Pancreas (tissue), 10 donors: Measurements from ENCODE around the gene KSR1. TPM values are rescaled to one million over a fixed set of nuclear protein-coding genes. Genes with fewer than 3 reads are reported as not detected.
"Not testable (repeated sequence)": the region's sequence is repeated elsewhere in the genome, so short reads cannot be mapped to it uniquely, and the experiment has no call there.

ENCODE experiments used
- ATAC-seq, 4 donors: fragments of 200-7000 bp; cut with Tn5 transposase; one replicate each; pipeline versions ENCODE4 v1.8.0 to v1.9.1; 2020; ENCODE audit warnings: mild to moderate bottlenecking in 4 of 4, moderate library complexity in 4 of 4
- DNase-seq, 6 donors: peaks; one replicate each; pipeline ENCODE4 v3.0.0-alpha.2; 2020
- FAIRE-seq: peaks from 2 replicates; lab custom pipeline; 2012; peaks lifted over from hg19 to GRCh38; lab: Jason Lieb, UNC
- H3K27ac ChIP-seq, 4 donors: fragments of 200-600 bp; sonication (generic); 1 replicate in 3 of 4; 2 replicates in 1 of 4; pipeline versions ENCODE4 v1.5.0 to v1.8.0; 2020
- H3K27me3 ChIP-seq, 4 donors: fragments of 200-600 bp; one replicate each; pipeline ENCODE4 v1.8.0; 2021
- H3K36me3 ChIP-seq, 3 donors: fragments of 200-600 bp; sonication (generic) in 1 of 3; one replicate each; pipeline versions ENCODE4 v1.5.0 to v1.8.0; 2020 to 2021
- H3K4me1 ChIP-seq, 3 donors: fragments of 200-600 bp; one replicate each; pipeline ENCODE4 v1.8.0; 2021
- H3K4me3 ChIP-seq, 4 donors: fragments of 200-600 bp; sonication (generic) in 2 of 4; one replicate each; pipeline versions ENCODE4 v1.5.0 to v1.8.0; 2020 to 2021
- H3K9me3 ChIP-seq, 4 donors: fragments of 200-600 bp; one replicate each; pipeline ENCODE4 v1.8.0; 2021
- WGBS, 2 donors: extraction: QIAGEN DNeasy Blood & Tissue Kit; methylation state at CpG; one replicate each; pipeline ENCODE4 v1.1.7; 2013; 5-methylcytosine and 5-hydroxymethylcytosine counted together
- intact Hi-C, 3 donors: fragments of 100-400 bp; cut with DNase I; formaldehyde crosslinking; loops; one replicate each; pipeline versions ENCODE4 v1.11.1 to v1.14.2; 2022
- polyA plus RNA-seq, 2 donors: library from polyadenylated mRNA; stranded (reverse); fragments of 200-250 nt; gene quantifications; one replicate each; pipeline ENCODE4 v1.2.3, GENCODE V29; 2013
- total RNA-seq, 6 donors: library from RNA; stranded (reverse); fragmentation: NEBNext Ultra II Directional in 4 of 6; extraction: Animal tissue kit (Norgen Biotek cat#: 25700) in 4 of 6; gene quantifications; one replicate each; pipeline versions ENCODE4 v1.2.1 to v1.2.4, GENCODE V29; 2021 to 2023
- TF ChIP-seq, protein P1 (sequence below), 4 donors: fragments of 200-600 bp; sonication (generic) in 3 of 4; IDR thresholded peaks; one replicate each; pipeline versions ENCODE4 v1.5.0 to v1.8.0; 2021; ENCODE audit warnings: antibody characterized with exemption in 4 of 4
- donor health status: healthy with polysubstance abuse.
- donor health status: DM: no; HTN: no; CAD: no; lungs with moderate emphysema.
- donor health status: DM: no; HTN: no; CAD: no.
- donor health status: control.
- donor health status: control.
- donor health status: Bipolar disorder and iron deficiency.
- donor health status: DM: yes; HTN: yes; CAD: no.
- donor health status: DM: no; HTN: no; CAD: no.
- donor health status: DM: no; HTN: no; CAD: no.
- donor health status: DM: yes; HTN: yes; CAD: no.

Gene KSR1
- total and polyA plus RNA-seq, 8 donors, result 68.2 to 139 (median 103) TPM

DNA sequence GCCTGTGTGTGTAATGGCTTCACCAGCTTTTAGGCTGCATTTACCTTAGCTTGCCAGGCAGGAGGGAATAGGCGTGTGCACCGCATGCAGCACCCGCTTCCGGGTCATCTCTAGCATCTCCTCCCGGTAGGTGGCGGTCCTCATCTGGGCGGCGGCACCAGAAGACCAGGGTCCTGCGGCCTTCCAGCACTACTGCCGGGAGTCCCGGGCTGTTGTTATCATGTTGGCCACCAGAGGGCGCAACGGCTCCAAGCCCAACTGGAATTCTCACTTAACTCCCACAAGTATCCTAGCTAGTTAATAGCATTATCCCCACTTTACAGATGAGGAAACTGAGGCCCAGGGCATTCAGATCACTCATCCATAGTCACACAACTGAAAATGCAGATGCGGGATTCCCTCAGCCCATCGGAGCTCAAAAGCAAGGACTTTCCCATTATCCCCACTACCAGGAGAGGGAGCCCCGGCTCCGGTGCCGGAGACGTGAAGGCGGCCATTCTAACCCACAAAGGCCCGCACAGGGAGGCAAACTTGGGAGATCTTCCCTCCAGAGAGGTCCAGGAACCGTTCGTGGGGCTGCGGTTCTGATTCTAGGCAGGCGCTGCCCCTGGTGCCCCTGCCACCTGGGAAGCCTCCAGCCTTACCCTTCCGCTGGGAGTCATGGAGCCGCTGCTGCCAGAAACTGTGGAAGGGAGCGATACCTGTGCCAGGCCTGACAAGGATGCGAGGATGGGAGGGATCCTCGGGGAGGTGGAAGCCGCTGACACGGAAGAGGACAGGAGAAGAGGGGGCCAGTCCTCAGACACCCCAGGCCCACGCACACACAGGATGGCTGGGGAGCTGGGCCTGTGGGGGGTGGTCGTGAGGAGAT is 198.6 kb downstream of the KSR1 start:
- FAIRE-seq (no peak), DNase-seq (peak in 5 of 6 donors; percentile 43 to 92 (median 74)), ATAC-seq (peak; percentile 62 to 83 (median 74))
- no peaks in the 10 kb centered on the region for H3K4me1 ChIP-seq
- no peaks in the 10 kb centered on the region for H3K9me3 ChIP-seq
- no peaks in the 10 kb centered on the region for H3K27me3 ChIP-seq
- no peaks in the 10 kb centered on the region for H3K36me3 ChIP-seq
- intact Hi-C loops, result loop anchor here in 2 of 3 donors (5.0 to 10.0 kb wide), 4 partner anchors 53 to 420 kb away; no protein-coding TSS in a partner anchor
- no peak overlapping the region for H3K27ac ChIP-seq
- WGBS, 2 donors, result 36 to 40% methylated on average over 34 of the region's 34 CpGs
- TF ChIP-seq, protein P1, sequence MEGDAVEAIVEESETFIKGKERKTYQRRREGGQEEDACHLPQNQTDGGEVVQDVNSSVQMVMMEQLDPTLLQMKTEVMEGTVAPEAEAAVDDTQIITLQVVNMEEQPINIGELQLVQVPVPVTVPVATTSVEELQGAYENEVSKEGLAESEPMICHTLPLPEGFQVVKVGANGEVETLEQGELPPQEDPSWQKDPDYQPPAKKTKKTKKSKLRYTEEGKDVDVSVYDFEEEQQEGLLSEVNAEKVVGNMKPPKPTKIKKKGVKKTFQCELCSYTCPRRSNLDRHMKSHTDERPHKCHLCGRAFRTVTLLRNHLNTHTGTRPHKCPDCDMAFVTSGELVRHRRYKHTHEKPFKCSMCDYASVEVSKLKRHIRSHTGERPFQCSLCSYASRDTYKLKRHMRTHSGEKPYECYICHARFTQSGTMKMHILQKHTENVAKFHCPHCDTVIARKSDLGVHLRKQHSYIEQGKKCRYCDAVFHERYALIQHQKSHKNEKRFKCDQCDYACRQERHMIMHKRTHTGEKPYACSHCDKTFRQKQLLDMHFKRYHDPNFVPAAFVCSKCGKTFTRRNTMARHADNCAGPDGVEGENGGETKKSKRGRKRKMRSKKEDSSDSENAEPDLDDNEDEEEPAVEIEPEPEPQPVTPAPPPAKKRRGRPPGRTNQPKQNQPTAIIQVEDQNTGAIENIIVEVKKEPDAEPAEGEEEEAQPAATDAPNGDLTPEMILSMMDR (IDR thresholded peaks at IDR 0.05), result peak; percentile 81 to 98 (median 92)
- no peak overlapping the region for H3K4me3 ChIP-seq

DNA sequence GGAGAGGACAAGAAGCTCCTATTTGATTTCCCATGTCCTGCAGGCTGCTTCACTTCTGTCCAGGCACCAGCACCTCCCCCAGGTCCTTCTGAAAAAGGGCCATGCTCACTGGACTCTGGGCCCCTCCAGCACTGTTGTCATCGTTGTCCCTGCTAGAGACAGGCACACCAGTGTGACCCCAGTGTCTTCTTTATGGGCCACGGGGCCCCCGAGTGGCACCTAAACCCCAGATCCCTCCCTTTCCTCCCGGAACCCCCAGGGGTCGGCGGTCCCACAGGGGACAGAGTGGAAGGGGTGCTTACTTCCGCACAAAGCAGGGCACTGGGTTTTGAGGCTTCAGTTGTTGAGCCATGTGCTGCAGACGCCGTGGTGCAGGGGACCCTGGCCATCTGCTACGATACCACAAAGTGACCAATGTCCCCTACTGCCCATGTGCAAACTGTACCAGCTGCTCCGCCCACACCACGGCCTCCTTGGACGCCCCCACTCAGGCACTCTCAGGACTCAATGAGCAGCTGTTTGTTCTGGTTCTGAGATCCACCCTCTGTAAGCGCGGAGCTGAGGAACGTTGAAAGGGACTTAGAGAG is 199.4 kb downstream of the KSR1 start:
- not testable (repeated sequence) for H3K4me3 ChIP-seq, H3K36me3 ChIP-seq, H3K27ac ChIP-seq, H3K4me1 ChIP-seq, H3K27me3 ChIP-seq, H3K9me3 ChIP-seq, FAIRE-seq, ATAC-seq
- peak in 1 of 6 donors; percentile 43 for DNase-seq
- intact Hi-C loops, result loop anchor here in 2 of 3 donors (5.0 to 10.0 kb wide), 2 partner anchors 102 to 421 kb away; no protein-coding TSS in a partner anchor
- 77 to 80% methylated on average over 16 of the region's 16 CpGs for WGBS, 2 donors

DNA sequence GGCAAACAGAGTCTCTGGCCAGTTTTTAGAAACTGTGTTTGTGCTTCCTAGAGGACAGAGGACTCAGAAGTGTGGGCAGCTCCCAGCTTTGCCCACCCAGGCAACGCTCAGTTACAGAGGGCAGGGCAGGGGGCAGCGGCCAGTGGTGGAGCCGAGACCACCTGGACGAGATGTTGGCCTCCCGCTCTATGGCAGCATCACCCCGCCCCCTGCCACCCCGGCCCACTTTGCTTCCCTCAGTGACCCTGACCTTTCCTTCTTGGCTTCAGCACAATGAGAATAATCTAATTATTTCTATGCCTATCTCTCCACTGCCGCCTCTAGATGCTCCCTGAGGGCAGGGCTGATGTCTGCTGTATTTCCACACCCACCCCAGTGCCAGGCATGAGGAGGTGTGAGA is 200.4 kb downstream of the KSR1 start:
- H3K4me1 ChIP-seq, ATAC-seq, H3K9me3 ChIP-seq, H3K27me3 ChIP-seq, H3K4me3 ChIP-seq, FAIRE-seq, H3K36me3 ChIP-seq, H3K27ac ChIP-seq: not testable (repeated sequence)
- 80 to 85% methylated on average over 7 to 8 of the region's 8 CpGs for WGBS, 2 donors
- DNase-seq, result peak in 1 of 6 donors; percentile 33
- intact Hi-C loops, result loop anchor here in 2 of 3 donors (5.0 to 10.0 kb wide), 2 partner anchors 101 to 422 kb away; no protein-coding TSS in a partner anchor

DNA sequence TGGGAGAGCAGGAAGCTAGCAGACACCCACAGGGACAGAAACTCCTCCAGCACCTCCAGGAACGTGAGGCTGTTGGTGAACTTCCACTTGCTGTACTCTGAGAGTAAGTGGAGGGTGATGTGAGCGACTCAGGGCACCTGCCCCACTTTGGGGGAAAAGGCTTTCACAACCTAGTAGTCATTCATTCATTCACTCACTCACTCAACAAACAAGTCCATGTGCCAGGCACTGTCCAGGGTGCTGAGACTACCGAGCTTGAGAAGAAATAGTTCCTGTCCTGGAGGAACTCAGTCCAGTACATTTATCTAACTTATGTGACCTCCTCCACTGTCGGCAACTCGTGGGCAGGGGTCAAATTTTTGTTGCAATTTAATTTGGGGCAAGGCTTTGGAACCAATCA is 201.4 kb downstream of the KSR1 start:
- Histone ChIP-seq H3K27me3 (no peaks in the 10 kb centered on the region), H3K4me1 (no peaks in the 10 kb centered on the region), H3K36me3 (no peaks in the 10 kb centered on the region), H3K27ac (no peak overlapping the region), H3K4me3 (no peak overlapping the region), H3K9me3 (no peaks in the 10 kb centered on the region)
- intact Hi-C loops, result loop anchor here in 2 of 3 donors (5.0 to 10.0 kb wide), 2 partner anchors 100 to 423 kb away; no protein-coding TSS in a partner anchor
- 53 to 54% methylated on average over 5 of the region's 5 CpGs for WGBS, 2 donors
- no peak for ATAC-seq
- TF ChIP-seq, protein P1 (IDR thresholded peaks at IDR 0.05), result no peak
- no peak for FAIRE-seq
- DNase-seq, result peak in 1 of 6 donors; percentile 27

DNA sequence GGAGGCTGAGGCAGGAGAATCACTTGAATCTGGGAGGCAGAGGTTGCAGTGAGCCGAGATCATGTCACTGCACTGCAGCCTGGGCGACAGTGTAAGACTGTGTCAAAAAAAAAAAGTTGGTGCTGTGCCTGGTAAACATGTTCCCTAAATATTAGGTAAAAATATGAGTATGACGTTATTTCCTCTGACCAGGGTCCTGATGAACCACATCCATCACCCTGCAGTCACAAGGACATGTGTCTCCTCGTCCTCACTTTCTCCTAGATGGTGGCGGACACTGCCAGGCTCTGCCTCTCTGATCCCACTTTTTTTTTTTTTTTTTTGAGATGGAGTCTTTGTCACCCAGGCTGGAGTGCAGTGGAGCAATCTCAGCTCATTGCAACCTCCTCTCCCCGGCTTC is 203.4 kb downstream of the KSR1 start:
- Histone ChIP-seq H3K4me1 (no peaks in the 10 kb centered on the region), H3K4me3 (no peak overlapping the region), H3K27me3 (no peaks in the 10 kb centered on the region), H3K36me3 (no peaks in the 10 kb centered on the region), H3K9me3 (no peaks in the 10 kb centered on the region), H3K27ac (no peak overlapping the region)
- no peak for DNase-seq
- intact Hi-C loops, result loop anchor here in 2 of 3 donors (5.0 to 10.0 kb wide), 4 partner anchors 83 to 425 kb away; no protein-coding TSS in a partner anchor
- ATAC-seq, result no peak
- FAIRE-seq, result no peak
- 85 to 89% methylated on average over 6 of the region's 6 CpGs for WGBS, 2 donors
- TF ChIP-seq, protein P1 (IDR thresholded peaks at IDR 0.05), result no peak
